Measurements from ENCODE around the gene CACNB1.

Gene CACNB1

GRCh38 chr17:39225959-39226683, 28.7 kb upstream of the CACNB1 start:
- no peak for DNase-seq (ENCODE audit: low read depth)

- no peak for DNase-seq (ENCODE audit: low read depth)
Observed at GRCh38 chr17:39225308-39225958, 28.0 kb upstream of the CACNB1 start, which contains the start of gene STAC2. Gene STAC2 (minus strand): TSS chr17:39225945. CDS start chr17:39225502, 443 bp downstream.

- no peak for DNase-seq (ENCODE audit: low read depth)
Observed at GRCh38 chr17:39224778-39225307, 27.4 kb upstream of the CACNB1 start.

- DNase-seq (ENCODE audit: low read depth): no peak
Observed at GRCh38 chr17:39223907-39224777, 26.7 kb upstream of the CACNB1 start.

GRCh38 chr17:39222866-39223834, 25.7 kb upstream of the CACNB1 start:
- DNase-seq (ENCODE audit: low read depth): no peak

GRCh38 chr17:39222151-39222550, 24.7 kb upstream of the CACNB1 start:
- DNase-seq (ENCODE audit: low read depth): no peak

GRCh38 chr17:39221572-39221971, 24.1 kb upstream of the CACNB1 start:
- no peak for DNase-seq (ENCODE audit: low read depth)

- DNase-seq (ENCODE audit: low read depth): no peak
Observed at GRCh38 chr17:39219647-39220154, 22.2 kb upstream of the CACNB1 start.

GRCh38 chr17:39218906-39219305, 21.4 kb upstream of the CACNB1 start:
- no peak for DNase-seq (ENCODE audit: low read depth)

- no peak for DNase-seq (ENCODE audit: low read depth)
Observed at GRCh38 chr17:39217734-39218369, 20.4 kb upstream of the CACNB1 start.

GRCh38 chr17:39213852-39214251, 16.4 kb upstream of the CACNB1 start:
- DNase-seq (ENCODE audit: low read depth): no peak

GRCh38 chr17:39212841-39213480, 15.5 kb upstream of the CACNB1 start:
- DNase-seq (ENCODE audit: low read depth): no peak

GRCh38 chr17:39212195-39212810, 14.8 kb upstream of the CACNB1 start:
- no peak for DNase-seq (ENCODE audit: low read depth)

GRCh38 chr17:39210093-39210434, 12.6 kb upstream of the CACNB1 start:
- DNase-seq (ENCODE audit: low read depth): no peak

- peak; percentile 56 for DNase-seq (ENCODE audit: low read depth)
Observed at GRCh38 chr17:39209317-39210092, 12.0 kb upstream of the CACNB1 start.

- peak; percentile 19 for DNase-seq (ENCODE audit: low read depth)
Observed at GRCh38 chr17:39208893-39209292, 11.4 kb upstream of the CACNB1 start.

- no peak for DNase-seq (ENCODE audit: low read depth)
Observed at GRCh38 chr17:39208136-39208535, 10.7 kb upstream of the CACNB1 start.

- DNase-seq (ENCODE audit: low read depth): no peak
Observed at GRCh38 chr17:39205112-39205526, 7.7 kb upstream of the CACNB1 start.

GRCh38 chr17:39204245-39204644, 6.8 kb upstream of the CACNB1 start:
- DNase-seq (ENCODE audit: low read depth): no peak

Measured in T follicular helper cell (primary cell).